WTC11 (cell line): Measurements from ENCODE around the gene ZNF581. TPM values are rescaled to one million over a fixed set of nuclear protein-coding genes. Genes with fewer than 3 reads are reported as not detected.

Experiments used
- ATAC-seq: fragments of 200-7000 bp; cut with Tn5 transposase; 2 replicates; pipeline ENCODE4 v1.10.0; 2021; ENCODE audit warnings: mild to moderate bottlenecking, moderate library complexity
- CTCF ChIA-PET: fragments of 300-600 bp; sonication (Branson Sonifier 250); formaldehyde crosslinking; loops from one replicate; lab custom pipeline; 2021; ENCODE audit warnings: antibody characterized with exemption; lab: Charles Lee
- POLR2A ChIA-PET: fragments of 350-600 bp; sonication (Branson Sonifier 250); formaldehyde crosslinking; loops from one replicate; lab custom pipeline; 2021; ENCODE audit warnings: antibody characterized with exemption; lab: Charles Lee
- DNase-seq: peaks from one replicate; pipeline ENCODE4 v3.0.0; 2021; ENCODE audit warnings: low spot score
- H3K27ac Mint-ChIP-seq: 2 replicates; pipeline ENCODE4 v1.8.0; 2021; ENCODE audit warnings: mixed read lengths
- H3K27me3 Mint-ChIP-seq: 2 replicates; pipeline ENCODE4 v1.8.0; 2021; ENCODE audit warnings: low read depth, mild to moderate bottlenecking, moderate library complexity, mixed read lengths
- H3K36me3 Mint-ChIP-seq: 2 replicates; pipeline ENCODE4 v1.8.0; 2021; ENCODE audit warnings: mixed read lengths
- H3K4me1 Mint-ChIP-seq: 2 replicates; pipeline ENCODE4 v1.8.0; 2022; ENCODE audit warnings: mixed read lengths
- H3K4me3 Mint-ChIP-seq: 2 replicates; pipeline ENCODE4 v1.8.0; 2021; ENCODE audit warnings: mild to moderate bottlenecking, moderate library complexity, mixed read lengths
- H3K9me3 Mint-ChIP-seq: 2 replicates; pipeline ENCODE4 v1.8.0; 2021; ENCODE audit warnings: mixed read lengths
- ESRRA ChIP-seq: sonication (generic); formaldehyde crosslinking; IDR thresholded peaks from 2 replicates; pipeline ENCODE4 v1.8.1; 2022; ENCODE audit warnings: mild to moderate bottlenecking, missing genetic modification reagents, borderline replicate concordance
- GTF2I ChIP-seq: fragments of 250-450 bp; sonication (Bioruptor Pico); conservative IDR thresholded peaks from 2 replicates; pipeline ENCODE4 v1.4.0; 2021; ENCODE audit warnings: mild to moderate bottlenecking
- JUN ChIP-seq: sonication (generic); formaldehyde crosslinking; IDR thresholded peaks from 2 replicates; pipeline ENCODE4 v1.8.0; 2023; ENCODE audit warnings: mild to moderate bottlenecking, missing genetic modification reagents
- KAT7 ChIP-seq: sonication (generic); formaldehyde crosslinking; IDR thresholded peaks from 2 replicates; pipeline ENCODE4 v1.8.1; 2023; ENCODE audit warnings: missing genetic modification reagents, mild to moderate bottlenecking, borderline replicate concordance
- NR3C1 ChIP-seq: sonication (generic); formaldehyde crosslinking; conservative IDR thresholded peaks from 2 replicates; pipeline ENCODE4 v1.8.1; 2023; ENCODE audit warnings: low read depth, mild to moderate bottlenecking, missing genetic modification reagents
- OVOL2 ChIP-seq: fragments of 250-450 bp; sonication (Bioruptor Pico); IDR thresholded peaks from 2 replicates; pipeline ENCODE4 v1.9.0; 2021; ENCODE audit warnings: mild to moderate bottlenecking, borderline replicate concordance
- PRRX2 ChIP-seq: fragments of 250-450 bp; sonication (Bioruptor Pico); IDR thresholded peaks from 2 replicates; pipeline ENCODE4 v1.8.0; 2021; ENCODE audit warnings: mild to moderate bottlenecking
- RORB ChIP-seq: fragments of 250-450 bp; sonication (Bioruptor Pico); IDR thresholded peaks from 2 replicates; pipeline ENCODE4 v1.9.0; 2021; ENCODE audit warnings: mild to moderate bottlenecking
- SMAD3 ChIP-seq: sonication (generic); formaldehyde crosslinking; IDR thresholded peaks from 2 replicates; pipeline ENCODE4 v1.8.0; 2022; ENCODE audit warnings: missing genetic modification reagents, mild to moderate bottlenecking, borderline replicate concordance
- SP1 ChIP-seq: sonication (generic); formaldehyde crosslinking; conservative IDR thresholded peaks from 2 replicates; pipeline ENCODE4 v1.8.1; 2022; ENCODE audit warnings: missing genetic modification reagents
- ZNF416 ChIP-seq: fragments of 250-450 bp; sonication (Bioruptor Pico); IDR thresholded peaks from 2 replicates; pipeline ENCODE4 v1.9.0; 2021; ENCODE audit warnings: mild to moderate bottlenecking, inconsistent platforms
- total RNA-seq: library from RNA; stranded (reverse); gene quantifications from 3 replicates; pipeline ENCODE4 v1.2.3, GENCODE V29; 2021
- TF ChIP-seq, protein P1 (sequence below): fragments of 250-450 bp; sonication (Bioruptor Pico); conservative IDR thresholded peaks from 2 replicates; pipeline ENCODE4 v1.9.0; 2021; ENCODE audit warnings: mild to moderate bottlenecking
- TF ChIP-seq, protein P2 (sequence below): sonication (generic); formaldehyde crosslinking; IDR thresholded peaks from 2 replicates; pipeline ENCODE4 v1.8.0; 2023; ENCODE audit warnings: missing genetic modification reagents, mild to moderate bottlenecking, borderline replicate concordance
- TF ChIP-seq, protein P3 (sequence below): fragments of 200-600 bp; IDR thresholded peaks from 2 replicates; pipeline ENCODE4 v1.8.0; 2022; ENCODE audit warnings: antibody characterized with exemption
- TF ChIP-seq, protein P4 (sequence below): fragments of 250-450 bp; sonication (Bioruptor Pico); IDR thresholded peaks from 2 replicates; pipeline ENCODE4 v1.9.0; 2021; ENCODE audit warnings: mild to moderate bottlenecking
- TF ChIP-seq, protein P5 (sequence below): sonication (generic); formaldehyde crosslinking; IDR thresholded peaks from 2 replicates; pipeline ENCODE4 v1.8.0; 2022; ENCODE audit warnings: mild to moderate bottlenecking, missing genetic modification reagents
- TF ChIP-seq, protein P6 (sequence below): sonication (generic); formaldehyde crosslinking; IDR thresholded peaks from 2 replicates; pipeline ENCODE4 v1.8.1; 2022; ENCODE audit warnings: mild to moderate bottlenecking, moderate library complexity, missing genetic modification reagents
- TF ChIP-seq, protein P7 (sequence below): sonication (generic); formaldehyde crosslinking; IDR thresholded peaks from 2 replicates; pipeline ENCODE4 v1.8.1; 2022; ENCODE audit warnings: low read depth, mild to moderate bottlenecking, moderate library complexity, missing genetic modification reagents, borderline replicate concordance
- TF ChIP-seq, protein P8 (sequence below): sonication (generic); formaldehyde crosslinking; IDR thresholded peaks from 2 replicates; pipeline ENCODE4 v1.8.0; 2023; ENCODE audit warnings: missing genetic modification reagents

ZNF581 gene
- total RNA-seq, 1 experiment from 2014 or later: 100 TPM

DNA sequence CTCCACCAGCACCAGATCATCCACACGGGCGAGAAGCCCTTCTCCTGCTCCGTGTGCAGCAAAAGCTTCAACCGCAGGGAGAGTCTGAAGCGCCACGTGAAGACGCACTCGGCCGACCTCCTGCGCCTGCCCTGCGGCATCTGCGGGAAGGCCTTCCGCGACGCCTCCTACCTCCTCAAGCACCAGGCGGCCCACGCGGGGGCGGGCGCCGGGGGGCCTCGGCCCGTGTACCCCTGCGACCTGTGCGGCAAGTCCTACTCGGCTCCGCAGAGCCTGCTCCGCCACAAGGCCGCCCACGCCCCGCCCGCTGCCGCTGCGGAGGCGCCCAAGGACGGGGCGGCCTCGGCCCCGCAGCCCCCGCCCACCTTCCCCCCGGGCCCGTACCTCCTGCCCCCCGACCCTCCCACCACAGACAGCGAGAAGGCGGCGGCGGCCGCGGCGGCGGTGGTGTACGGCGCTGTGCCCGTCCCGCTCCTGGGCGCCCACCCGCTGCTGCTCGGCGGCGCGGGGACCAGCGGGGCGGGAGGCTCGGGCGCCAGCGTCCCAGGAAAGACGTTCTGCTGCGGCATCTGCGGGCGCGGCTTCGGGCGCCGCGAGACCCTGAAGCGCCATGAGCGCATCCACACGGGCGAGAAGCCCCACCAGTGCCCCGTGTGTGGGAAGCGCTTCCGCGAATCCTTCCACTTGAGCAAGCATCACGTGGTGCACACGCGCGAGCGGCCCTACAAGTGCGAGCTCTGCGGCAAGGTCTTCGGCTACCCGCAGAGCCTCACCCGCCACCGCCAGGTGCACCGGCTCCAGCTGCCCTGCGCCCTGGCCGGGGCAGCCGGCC lies 28.5 kb upstream of the ZNF581 start (continued):
- TF ChIP-seq, protein P1, sequence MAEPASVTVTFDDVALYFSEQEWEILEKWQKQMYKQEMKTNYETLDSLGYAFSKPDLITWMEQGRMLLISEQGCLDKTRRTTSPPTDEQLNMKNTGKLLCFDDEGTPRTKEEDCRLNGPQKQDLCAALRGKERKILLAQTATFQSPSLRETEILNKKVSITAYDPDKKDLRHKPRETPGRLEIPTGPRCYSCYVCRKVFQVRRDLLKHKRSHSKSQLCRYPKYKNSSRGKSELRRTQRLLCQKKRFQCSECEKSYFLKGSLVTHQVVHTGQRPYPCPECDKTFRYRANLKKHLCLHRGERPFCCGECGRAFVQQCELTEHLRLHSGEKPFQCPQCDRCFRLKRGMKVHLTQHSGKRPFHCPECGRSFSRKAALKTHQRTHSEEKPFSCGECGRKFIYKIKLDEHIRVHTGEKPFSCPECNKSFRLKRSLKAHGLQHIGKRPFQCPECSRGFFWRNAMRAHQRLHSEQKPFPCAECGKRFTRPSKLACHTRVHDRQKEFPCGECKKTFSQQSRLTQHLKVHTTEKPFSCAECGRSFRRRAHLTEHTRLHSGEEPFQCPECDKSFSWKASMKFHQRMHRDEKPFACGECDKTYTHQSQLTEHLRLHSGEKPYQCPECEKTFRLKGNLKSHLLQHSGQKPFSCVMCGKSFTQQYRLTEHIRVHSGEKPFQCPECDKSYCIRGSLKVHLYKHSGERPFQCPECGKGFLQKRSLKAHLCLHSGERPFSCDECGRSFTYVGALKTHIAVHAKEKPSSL: no peak
- TF ChIP-seq PRRX2 (CRISPR knock-in tag): no peak
- TF ChIP-seq, protein P2, sequence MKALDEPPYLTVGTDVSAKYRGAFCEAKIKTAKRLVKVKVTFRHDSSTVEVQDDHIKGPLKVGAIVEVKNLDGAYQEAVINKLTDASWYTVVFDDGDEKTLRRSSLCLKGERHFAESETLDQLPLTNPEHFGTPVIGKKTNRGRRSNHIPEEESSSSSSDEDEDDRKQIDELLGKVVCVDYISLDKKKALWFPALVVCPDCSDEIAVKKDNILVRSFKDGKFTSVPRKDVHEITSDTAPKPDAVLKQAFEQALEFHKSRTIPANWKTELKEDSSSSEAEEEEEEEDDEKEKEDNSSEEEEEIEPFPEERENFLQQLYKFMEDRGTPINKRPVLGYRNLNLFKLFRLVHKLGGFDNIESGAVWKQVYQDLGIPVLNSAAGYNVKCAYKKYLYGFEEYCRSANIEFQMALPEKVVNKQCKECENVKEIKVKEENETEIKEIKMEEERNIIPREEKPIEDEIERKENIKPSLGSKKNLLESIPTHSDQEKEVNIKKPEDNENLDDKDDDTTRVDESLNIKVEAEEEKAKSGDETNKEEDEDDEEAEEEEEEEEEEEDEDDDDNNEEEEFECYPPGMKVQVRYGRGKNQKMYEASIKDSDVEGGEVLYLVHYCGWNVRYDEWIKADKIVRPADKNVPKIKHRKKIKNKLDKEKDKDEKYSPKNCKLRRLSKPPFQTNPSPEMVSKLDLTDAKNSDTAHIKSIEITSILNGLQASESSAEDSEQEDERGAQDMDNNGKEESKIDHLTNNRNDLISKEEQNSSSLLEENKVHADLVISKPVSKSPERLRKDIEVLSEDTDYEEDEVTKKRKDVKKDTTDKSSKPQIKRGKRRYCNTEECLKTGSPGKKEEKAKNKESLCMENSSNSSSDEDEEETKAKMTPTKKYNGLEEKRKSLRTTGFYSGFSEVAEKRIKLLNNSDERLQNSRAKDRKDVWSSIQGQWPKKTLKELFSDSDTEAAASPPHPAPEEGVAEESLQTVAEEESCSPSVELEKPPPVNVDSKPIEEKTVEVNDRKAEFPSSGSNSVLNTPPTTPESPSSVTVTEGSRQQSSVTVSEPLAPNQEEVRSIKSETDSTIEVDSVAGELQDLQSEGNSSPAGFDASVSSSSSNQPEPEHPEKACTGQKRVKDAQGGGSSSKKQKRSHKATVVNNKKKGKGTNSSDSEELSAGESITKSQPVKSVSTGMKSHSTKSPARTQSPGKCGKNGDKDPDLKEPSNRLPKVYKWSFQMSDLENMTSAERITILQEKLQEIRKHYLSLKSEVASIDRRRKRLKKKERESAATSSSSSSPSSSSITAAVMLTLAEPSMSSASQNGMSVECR (CRISPR knock-in tag): no peak
- TF ChIP-seq, protein P3, sequence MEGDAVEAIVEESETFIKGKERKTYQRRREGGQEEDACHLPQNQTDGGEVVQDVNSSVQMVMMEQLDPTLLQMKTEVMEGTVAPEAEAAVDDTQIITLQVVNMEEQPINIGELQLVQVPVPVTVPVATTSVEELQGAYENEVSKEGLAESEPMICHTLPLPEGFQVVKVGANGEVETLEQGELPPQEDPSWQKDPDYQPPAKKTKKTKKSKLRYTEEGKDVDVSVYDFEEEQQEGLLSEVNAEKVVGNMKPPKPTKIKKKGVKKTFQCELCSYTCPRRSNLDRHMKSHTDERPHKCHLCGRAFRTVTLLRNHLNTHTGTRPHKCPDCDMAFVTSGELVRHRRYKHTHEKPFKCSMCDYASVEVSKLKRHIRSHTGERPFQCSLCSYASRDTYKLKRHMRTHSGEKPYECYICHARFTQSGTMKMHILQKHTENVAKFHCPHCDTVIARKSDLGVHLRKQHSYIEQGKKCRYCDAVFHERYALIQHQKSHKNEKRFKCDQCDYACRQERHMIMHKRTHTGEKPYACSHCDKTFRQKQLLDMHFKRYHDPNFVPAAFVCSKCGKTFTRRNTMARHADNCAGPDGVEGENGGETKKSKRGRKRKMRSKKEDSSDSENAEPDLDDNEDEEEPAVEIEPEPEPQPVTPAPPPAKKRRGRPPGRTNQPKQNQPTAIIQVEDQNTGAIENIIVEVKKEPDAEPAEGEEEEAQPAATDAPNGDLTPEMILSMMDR: no peak
- no peak for TF ChIP-seq NR3C1
- TF ChIP-seq, protein P4, sequence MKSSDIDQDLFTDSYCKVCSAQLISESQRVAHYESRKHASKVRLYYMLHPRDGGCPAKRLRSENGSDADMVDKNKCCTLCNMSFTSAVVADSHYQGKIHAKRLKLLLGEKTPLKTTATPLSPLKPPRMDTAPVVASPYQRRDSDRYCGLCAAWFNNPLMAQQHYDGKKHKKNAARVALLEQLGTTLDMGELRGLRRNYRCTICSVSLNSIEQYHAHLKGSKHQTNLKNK (CRISPR knock-in tag): no peak
- no peak for TF ChIP-seq GTF2I (CRISPR knock-in tag)
- TF ChIP-seq JUN (CRISPR knock-in tag): no peak

DNA sequence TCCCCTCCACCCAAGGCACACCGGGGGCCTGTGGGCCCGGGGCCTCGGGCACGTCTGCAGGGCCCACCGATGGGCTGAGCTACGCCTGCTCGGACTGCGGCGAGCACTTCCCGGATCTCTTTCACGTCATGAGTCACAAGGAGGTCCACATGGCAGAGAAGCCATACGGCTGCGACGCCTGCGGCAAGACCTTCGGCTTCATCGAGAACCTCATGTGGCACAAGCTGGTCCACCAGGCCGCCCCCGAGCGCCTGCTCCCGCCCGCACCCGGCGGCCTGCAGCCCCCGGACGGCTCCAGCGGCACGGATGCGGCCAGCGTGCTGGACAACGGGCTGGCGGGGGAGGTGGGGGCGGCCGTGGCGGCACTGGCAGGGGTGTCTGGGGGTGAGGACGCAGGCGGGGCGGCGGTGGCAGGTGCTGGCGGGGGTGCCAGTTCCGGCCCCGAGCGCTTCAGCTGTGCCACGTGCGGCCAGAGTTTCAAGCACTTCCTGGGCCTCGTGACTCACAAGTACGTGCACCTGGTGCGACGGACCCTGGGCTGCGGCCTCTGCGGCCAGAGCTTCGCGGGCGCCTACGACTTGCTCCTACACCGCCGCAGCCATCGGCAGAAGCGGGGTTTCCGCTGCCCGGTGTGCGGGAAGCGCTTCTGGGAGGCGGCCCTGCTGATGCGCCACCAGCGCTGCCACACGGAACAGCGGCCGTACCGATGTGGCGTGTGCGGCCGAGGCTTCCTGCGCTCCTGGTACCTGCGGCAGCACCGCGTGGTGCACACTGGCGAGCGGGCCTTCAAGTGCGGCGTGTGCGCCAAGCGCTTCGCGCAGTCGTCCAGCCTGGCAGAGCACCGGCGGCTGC lies 27.7 kb upstream of the ZNF581 start:
- Mint-ChIP-seq H3K4me3 (no peak overlapping the region), H3K27ac (no peak overlapping the region), H3K27me3 (peaks cover 3% of the 10 kb centered on the region; the same call in 1 of the 2 replicates), H3K4me1 (0 out of 2 replicates have a peak, but pooled peaks cover 3% of the 10 kb centered on the region), H3K9me3 (0 out of 2 replicates have a peak, but pooled peaks cover 3% of the 10 kb centered on the region), H3K36me3 (peaks cover 19% of the 10 kb centered on the region)
- DNase-seq (no peak), ATAC-seq (no peak)
- ChIA-PET CTCF (interaction anchor here (2.3 kb wide), 1 partner anchor 9 kb away, joined by 5 read pairs; no protein-coding TSS in a partner anchor), POLR2A (no interaction called here)
- TF ChIP-seq, protein P5, sequence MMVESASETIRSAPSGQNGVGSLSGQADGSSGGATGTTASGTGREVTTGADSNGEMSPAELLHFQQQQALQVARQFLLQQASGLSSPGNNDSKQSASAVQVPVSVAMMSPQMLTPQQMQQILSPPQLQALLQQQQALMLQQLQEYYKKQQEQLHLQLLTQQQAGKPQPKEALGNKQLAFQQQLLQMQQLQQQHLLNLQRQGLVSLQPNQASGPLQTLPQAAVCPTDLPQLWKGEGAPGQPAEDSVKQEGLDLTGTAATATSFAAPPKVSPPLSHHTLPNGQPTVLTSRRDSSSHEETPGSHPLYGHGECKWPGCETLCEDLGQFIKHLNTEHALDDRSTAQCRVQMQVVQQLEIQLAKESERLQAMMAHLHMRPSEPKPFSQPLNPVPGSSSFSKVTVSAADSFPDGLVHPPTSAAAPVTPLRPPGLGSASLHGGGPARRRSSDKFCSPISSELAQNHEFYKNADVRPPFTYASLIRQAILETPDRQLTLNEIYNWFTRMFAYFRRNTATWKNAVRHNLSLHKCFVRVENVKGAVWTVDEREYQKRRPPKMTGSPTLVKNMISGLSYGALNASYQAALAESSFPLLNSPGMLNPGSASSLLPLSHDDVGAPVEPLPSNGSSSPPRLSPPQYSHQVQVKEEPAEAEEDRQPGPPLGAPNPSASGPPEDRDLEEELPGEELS (CRISPR knock-in tag): no peak
- TF ChIP-seq SMAD3 (CRISPR knock-in tag): no peak
- no peak for TF ChIP-seq OVOL2 (CRISPR knock-in tag)
- TF ChIP-seq, protein P6, sequence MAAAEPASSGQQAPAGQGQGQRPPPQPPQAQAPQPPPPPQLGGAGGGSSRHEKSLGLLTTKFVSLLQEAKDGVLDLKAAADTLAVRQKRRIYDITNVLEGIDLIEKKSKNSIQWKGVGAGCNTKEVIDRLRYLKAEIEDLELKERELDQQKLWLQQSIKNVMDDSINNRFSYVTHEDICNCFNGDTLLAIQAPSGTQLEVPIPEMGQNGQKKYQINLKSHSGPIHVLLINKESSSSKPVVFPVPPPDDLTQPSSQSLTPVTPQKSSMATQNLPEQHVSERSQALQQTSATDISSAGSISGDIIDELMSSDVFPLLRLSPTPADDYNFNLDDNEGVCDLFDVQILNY (CRISPR knock-in tag): no peak
- TF ChIP-seq GTF2I (CRISPR knock-in tag): no peak
- TF ChIP-seq KAT7 (CRISPR knock-in tag): no peak
- no peak for TF ChIP-seq RORB (CRISPR knock-in tag)
- TF ChIP-seq, protein P7, sequence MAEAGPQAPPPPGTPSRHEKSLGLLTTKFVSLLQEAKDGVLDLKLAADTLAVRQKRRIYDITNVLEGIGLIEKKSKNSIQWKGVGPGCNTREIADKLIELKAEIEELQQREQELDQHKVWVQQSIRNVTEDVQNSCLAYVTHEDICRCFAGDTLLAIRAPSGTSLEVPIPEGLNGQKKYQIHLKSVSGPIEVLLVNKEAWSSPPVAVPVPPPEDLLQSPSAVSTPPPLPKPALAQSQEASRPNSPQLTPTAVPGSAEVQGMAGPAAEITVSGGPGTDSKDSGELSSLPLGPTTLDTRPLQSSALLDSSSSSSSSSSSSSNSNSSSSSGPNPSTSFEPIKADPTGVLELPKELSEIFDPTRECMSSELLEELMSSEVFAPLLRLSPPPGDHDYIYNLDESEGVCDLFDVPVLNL (CRISPR knock-in tag): no peak
- TF ChIP-seq ESRRA (CRISPR knock-in tag): no peak
- no peak for TF ChIP-seq SP1 (CRISPR knock-in tag)
- TF ChIP-seq, protein P8, sequence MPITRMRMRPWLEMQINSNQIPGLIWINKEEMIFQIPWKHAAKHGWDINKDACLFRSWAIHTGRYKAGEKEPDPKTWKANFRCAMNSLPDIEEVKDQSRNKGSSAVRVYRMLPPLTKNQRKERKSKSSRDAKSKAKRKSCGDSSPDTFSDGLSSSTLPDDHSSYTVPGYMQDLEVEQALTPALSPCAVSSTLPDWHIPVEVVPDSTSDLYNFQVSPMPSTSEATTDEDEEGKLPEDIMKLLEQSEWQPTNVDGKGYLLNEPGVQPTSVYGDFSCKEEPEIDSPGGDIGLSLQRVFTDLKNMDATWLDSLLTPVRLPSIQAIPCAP: no peak
- TF ChIP-seq NR3C1: no peak
- TF ChIP-seq ZNF416 (CRISPR knock-in tag): no peak
